Endothelial cell of umbilical vein (primary cell): ENCODE measurements around the gene IL32. TPM values are rescaled to one million over a fixed set of nuclear protein-coding genes. Genes with fewer than 3 reads are reported as not detected.

ENCODE experiments used
- BruUV-seq: library from RNA; stranded (reverse); fragments of 400-500 nt; replicated peaks from 2 replicates; lab custom pipeline; 2021; lab: Mats Ljungman, UMichigan
- CTCF ChIA-PET: fragments of 300-600, 350-600 bp; sonication (Branson Sonifier 250); formaldehyde crosslinking; loops from one replicate; lab custom pipeline; 2021; ENCODE audit warnings: antibody characterized with exemption, inconsistent platforms; lab: Charles Lee
- POLR2A ChIA-PET: fragments of 300-600, 350-600 bp; sonication (Branson Sonifier 250); formaldehyde crosslinking; loops from one replicate; lab custom pipeline; 2021; ENCODE audit warnings: antibody characterized with exemption, inconsistent platforms; lab: Charles Lee
- DNase-seq: peaks from one replicate; pipeline ENCODE4 v3.0.0-alpha.2; 2011; ENCODE audit warnings: low read depth, low spot score
- FAIRE-seq: peaks from 2 replicates; lab custom pipeline; 2011; peaks lifted over from hg19 to GRCh38; lab: Jason Lieb, UNC
- H2AFZ ChIP-seq: 2 replicates; pipeline ENCODE4 v1.6.0; 2012; ENCODE audit warnings: low read depth, low read length, control low read depth, inconsistent platforms
- H3K27ac ChIP-seq: 2 replicates; pipeline ENCODE4 v1.5.1; 2011; ENCODE audit warnings: low read depth, mild to moderate bottlenecking, control low read depth, low read length, moderate library complexity; ENCODE audit not compliant: insufficient read depth
- H3K27me3 ChIP-seq, 2 experiments: 2 replicates each; pipeline versions ENCODE4 v1.6.0 to v1.6.1; 2011; ENCODE audit warnings: low read length in 2 of 2, mixed read lengths in 1 of 2; ENCODE audit not compliant: control insufficient read depth in 2 of 2, insufficient read depth in 2 of 2
- H3K36me3 ChIP-seq, 2 experiments: 2 replicates in 1 of 2; 3 replicates in 1 of 2; pipeline ENCODE4 v1.5.1; 2011; ENCODE audit warnings: low read length in 2 of 2, mild to moderate bottlenecking in 1 of 2, moderate library complexity in 1 of 2; ENCODE audit not compliant: control insufficient read depth in 2 of 2, insufficient read depth in 2 of 2; ENCODE audit errors: extremely low read depth in 1 of 2
- H3K4me1 ChIP-seq: 3 replicates; pipeline ENCODE4 v1.5.1; 2011; ENCODE audit warnings: mild to moderate bottlenecking, low read length; ENCODE audit not compliant: control insufficient read depth, insufficient read depth; ENCODE audit errors: extremely low read depth
- H3K4me2 ChIP-seq: 2 replicates; pipeline ENCODE4 v1.6.1; 2011; ENCODE audit warnings: low read length, control low read depth, mixed read lengths; ENCODE audit not compliant: insufficient read depth
- H3K4me3 ChIP-seq, 3 experiments: fragments of 200-600 bp in 1 of 3; sonication (generic), shearing (Covaris generic) in 1 of 3; replicated peaks in 1 of 3; 2 replicates each; pipeline ENCODE4 v1.5.1; 2011 to 2016; ENCODE audit warnings: control low read depth in 3 of 3, low read length in 3 of 3, mild to moderate bottlenecking in 2 of 3, inconsistent platforms in 1 of 3, low read depth in 1 of 3, moderate library complexity in 1 of 3; ENCODE audit not compliant: insufficient read depth in 1 of 3
- H3K79me2 ChIP-seq: 2 replicates; pipeline ENCODE4 v1.6.0; 2012; ENCODE audit warnings: low read length, inconsistent platforms; ENCODE audit not compliant: control insufficient read depth, insufficient read depth
- H3K9ac ChIP-seq: replicated peaks from 2 replicates; pipeline ENCODE3; 2011; ENCODE audit warnings: low read length, control low read depth; ENCODE audit not compliant: insufficient read depth; ENCODE audit errors: extremely low read depth
- H3K9me1 ChIP-seq: replicated peaks from 3 replicates; pipeline ENCODE4 v1.6.0; 2011; ENCODE audit warnings: mild to moderate bottlenecking, low read length; ENCODE audit not compliant: control insufficient read depth, insufficient read depth; ENCODE audit errors: extremely low read depth
- H3K9me3 ChIP-seq: replicated peaks from 2 replicates; pipeline ENCODE4 v1.5.1; 2012; ENCODE audit warnings: low read length, inconsistent platforms; ENCODE audit not compliant: control insufficient read depth, insufficient read depth
- H4K20me1 ChIP-seq: replicated peaks from 2 replicates; pipeline ENCODE3; 2011; ENCODE audit warnings: mild to moderate bottlenecking, low read length; ENCODE audit not compliant: control insufficient read depth, insufficient read depth; ENCODE audit errors: extremely low read depth
- GATA2 ChIP-seq: IDR thresholded peaks from 2 replicates; pipeline ENCODE4 v1.7.0; 2011; ENCODE audit warnings: low read depth, mild to moderate bottlenecking, moderate library complexity, mixed read lengths, low read length; ENCODE audit not compliant: insufficient read length, insufficient read depth
- JUN ChIP-seq: IDR thresholded peaks from 2 replicates; pipeline ENCODE4 v1.6.1; 2011; ENCODE audit warnings: borderline replicate concordance, low read depth; ENCODE audit not compliant: insufficient read length, insufficient read depth
- MYC ChIP-seq: IDR thresholded peaks from one replicate; pipeline ENCODE4 v1.6.1; 2011; ENCODE audit warnings: mild to moderate bottlenecking, low read depth, low read length
- POLR2AphosphoS5 ChIP-seq: IDR thresholded peaks from 2 replicates; pipeline ENCODE4 v1.6.1; 2012; ENCODE audit warnings: low read depth, mild to moderate bottlenecking, control low read depth, low read length, moderate library complexity; ENCODE audit not compliant: insufficient read depth
- dilution Hi-C: fragments of 300-500 bp; cut with MboI; formaldehyde crosslinking; loops from one replicate; pipeline ENCODE4 v1.15.0; 2019; ENCODE audit warnings: low sequenced_read_pairs; ENCODE audit not compliant: extremely low pct_ligation_motif_present
- intact Hi-C: fragments of 100-400 bp; cut with micrococcal nuclease; formaldehyde crosslinking; loops from one replicate; pipeline ENCODE4 v1.10.0; 2022
- polyA plus RNA-seq, 4 experiments: library from polyadenylated mRNA; depleted of rRNA in 3 of 4; stranded (reverse) in 3 of 4; unstranded in 1 of 4; fragments of >200 nt; gene quantifications; 2 replicates each; pipeline versions ENCODE4 v1.2.1 to v1.2.3, GENCODE V29; 2011 to 2012; ENCODE audit warnings: missing spikeins in 1 of 4
- total RNA-seq: library from RNA; stranded (reverse); gene quantifications from 2 replicates; pipeline ENCODE4 v1.2.3, GENCODE V29; 2021
- TF ChIP-seq, protein P1 (sequence below): IDR thresholded peaks from 2 replicates; pipeline ENCODE4 v1.6.1; 2011; ENCODE audit not compliant: insufficient read depth, insufficient read length
- TF ChIP-seq, protein P2 (sequence below), 2 donors: IDR thresholded peaks; 1 replicate in 1 of 2; 2 replicates in 1 of 2; pipeline ENCODE4 v1.5.1; 2011; ENCODE audit warnings: low read length in 2 of 2, mild to moderate bottlenecking in 2 of 2, moderate library complexity in 2 of 2, control low read depth in 1 of 2, inconsistent platforms in 1 of 2, low read depth in 1 of 2; ENCODE audit not compliant: insufficient read depth in 1 of 2; ENCODE audit errors: extremely low read depth in 1 of 2

IL32 gene
- total and polyA plus RNA-seq, 2 donors (not counting 3 experiments of a cell fraction or from before 2014, with no cell fraction given): 55.7 to 336 TPM

DNA sequence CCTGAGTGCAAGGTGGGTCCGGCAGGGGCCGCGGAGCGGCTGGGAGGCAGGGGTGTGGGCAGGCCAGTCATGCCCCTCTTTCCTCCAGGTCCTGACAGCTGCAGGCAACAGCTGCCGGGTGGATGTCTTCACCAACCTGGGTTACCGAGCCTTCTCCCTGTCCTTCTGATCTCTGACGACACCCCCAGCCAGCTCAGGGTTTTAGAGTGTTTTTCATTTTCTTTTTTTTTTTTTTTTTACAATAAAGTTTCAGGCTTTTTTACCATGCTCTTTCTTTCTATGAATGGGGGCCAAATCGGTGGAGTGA is 38.0 kb upstream of the IL32 start:
- ChIA-PET CTCF (interaction anchor here (0.9 to 8.8 kb wide), 12 partner anchors 8 to 140 kb away, joined by 3 to 200 read pairs (median 10); partner anchors contain the start of genes CLDN6, MMP25, PAQR4 and TNFRSF12A), POLR2A (interaction anchor here (1.1 kb wide), 1 partner anchor 107 kb away, joined by 3 read pairs; the partner anchor contains the start of gene ZNF213)
- Histone ChIP-seq H3K27ac (no peak overlapping the region), H3K4me1 (peaks cover 14% of the 10 kb centered on the region), H3K9me3 (no peaks in the 10 kb centered on the region), H3K36me3 (peaks cover 0 to 9% of the 10 kb centered on the region in 2 experiments), H3K9ac (no peak overlapping the region), H3K27me3 (peaks cover 24 to 27% of the 10 kb centered on the region in 2 experiments), H3K4me2 (no peak overlapping the region), H3K4me3 (no peak overlapping the region), H2AFZ (no peak overlapping the region), H4K20me1 (no peaks in the 10 kb centered on the region), H3K9me1 (no peaks in the 10 kb centered on the region), H3K79me2 (peaks cover 2% of the 10 kb centered on the region)
- intact Hi-C loops: no loop called here
- no peak for TF ChIP-seq POLR2AphosphoS5
- TF ChIP-seq, protein P1, sequence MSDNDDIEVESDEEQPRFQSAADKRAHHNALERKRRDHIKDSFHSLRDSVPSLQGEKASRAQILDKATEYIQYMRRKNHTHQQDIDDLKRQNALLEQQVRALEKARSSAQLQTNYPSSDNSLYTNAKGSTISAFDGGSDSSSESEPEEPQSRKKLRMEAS: no peak
- TF ChIP-seq JUN: no peak
- TF ChIP-seq, protein P2, sequence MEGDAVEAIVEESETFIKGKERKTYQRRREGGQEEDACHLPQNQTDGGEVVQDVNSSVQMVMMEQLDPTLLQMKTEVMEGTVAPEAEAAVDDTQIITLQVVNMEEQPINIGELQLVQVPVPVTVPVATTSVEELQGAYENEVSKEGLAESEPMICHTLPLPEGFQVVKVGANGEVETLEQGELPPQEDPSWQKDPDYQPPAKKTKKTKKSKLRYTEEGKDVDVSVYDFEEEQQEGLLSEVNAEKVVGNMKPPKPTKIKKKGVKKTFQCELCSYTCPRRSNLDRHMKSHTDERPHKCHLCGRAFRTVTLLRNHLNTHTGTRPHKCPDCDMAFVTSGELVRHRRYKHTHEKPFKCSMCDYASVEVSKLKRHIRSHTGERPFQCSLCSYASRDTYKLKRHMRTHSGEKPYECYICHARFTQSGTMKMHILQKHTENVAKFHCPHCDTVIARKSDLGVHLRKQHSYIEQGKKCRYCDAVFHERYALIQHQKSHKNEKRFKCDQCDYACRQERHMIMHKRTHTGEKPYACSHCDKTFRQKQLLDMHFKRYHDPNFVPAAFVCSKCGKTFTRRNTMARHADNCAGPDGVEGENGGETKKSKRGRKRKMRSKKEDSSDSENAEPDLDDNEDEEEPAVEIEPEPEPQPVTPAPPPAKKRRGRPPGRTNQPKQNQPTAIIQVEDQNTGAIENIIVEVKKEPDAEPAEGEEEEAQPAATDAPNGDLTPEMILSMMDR (IDR thresholded peaks at IDR 0.05; ENCODE audit: extremely low read depth in 1 of 2, insufficient read depth in 1 of 2, low read depth in 1 of 2, low read length in 2 of 2): no peak
- TF ChIP-seq GATA2: no peak
- no peak for TF ChIP-seq MYC
- no peak for DNase-seq
- FAIRE-seq: no peak
- dilution Hi-C loops: no loop called here
- BruUV-seq: no TSS peak
